GM23248 (cell line): ENCODE results near the gene EEF2. TPM values are rescaled to one million over a fixed set of nuclear protein-coding genes. Genes with fewer than 3 reads are reported as not detected.
"Not testable (repeated sequence)": the region's sequence is repeated elsewhere in the genome, so short reads cannot be mapped to it uniquely, and the experiment has no call there.

ENCODE experiments used
- DNase-seq: peaks from one replicate; pipeline ENCODE4 v3.0.0-alpha.2; 2015
- H2AFZ ChIP-seq: fragments of 200-600 bp; sonication (generic); 2 replicates; pipeline ENCODE4 v1.6.1; 2016; ENCODE audit warnings: antibody characterized with exemption
- H3F3A ChIP-seq: fragments of 200-600 bp; sonication (generic); 2 replicates; pipeline ENCODE4 v1.6.1; 2016; ENCODE audit warnings: mild to moderate bottlenecking, antibody characterized with exemption, mixed run types; ENCODE audit not compliant: insufficient read depth
- H3K27ac ChIP-seq: fragments of 200-600 bp; sonication (generic); 2 replicates; pipeline ENCODE4 v1.5.1; 2016; ENCODE audit warnings: mild to moderate bottlenecking
- H3K27me3 ChIP-seq: fragments of 200-600 bp; sonication (generic); replicated peaks from 2 replicates; pipeline ENCODE4 v1.6.1; 2016; ENCODE audit warnings: mild to moderate bottlenecking; ENCODE audit not compliant: insufficient read depth
- H3K36me3 ChIP-seq: fragments of 200-600 bp; sonication (generic); 2 replicates; pipeline ENCODE4 v1.6.1; 2016; ENCODE audit warnings: low read depth, mild to moderate bottlenecking
- H3K4me1 ChIP-seq: fragments of 200-600 bp; sonication (generic); 2 replicates; pipeline ENCODE4 v1.6.1; 2016; ENCODE audit warnings: mild to moderate bottlenecking; ENCODE audit not compliant: insufficient read depth
- H3K4me2 ChIP-seq: fragments of 200-600 bp; sonication (generic); one replicate; pipeline ENCODE4 v1.6.1; 2016; ENCODE audit warnings: mild to moderate bottlenecking; ENCODE audit not compliant: unreplicated experiment
- H3K4me3 ChIP-seq: fragments of 200-600 bp; sonication (generic); 2 replicates; pipeline ENCODE4 v1.5.1; 2016; ENCODE audit warnings: mild to moderate bottlenecking
- H3K79me2 ChIP-seq: fragments of 200-600 bp; sonication (generic); 2 replicates; pipeline ENCODE4 v1.6.1; 2016; ENCODE audit warnings: mild to moderate bottlenecking; ENCODE audit not compliant: insufficient read depth
- H3K9ac ChIP-seq: fragments of 200-600 bp; sonication (generic); 2 replicates; pipeline ENCODE4 v1.6.1; 2016; ENCODE audit warnings: mild to moderate bottlenecking
- H3K9me2 ChIP-seq: fragments of 200-600 bp; sonication (generic); 2 replicates; pipeline ENCODE4 v1.6.1; 2016; ENCODE audit warnings: mixed run types, mild to moderate bottlenecking, moderate library complexity; ENCODE audit not compliant: insufficient read depth
- H3K9me3 ChIP-seq: fragments of 200-600 bp; sonication (generic); one replicate; pipeline ENCODE4 v1.6.1; 2017; ENCODE audit warnings: low read depth
- H4K20me1 ChIP-seq: fragments of 200-600 bp; sonication (generic); 2 replicates; pipeline ENCODE4 v1.6.0; 2016; ENCODE audit not compliant: insufficient read depth
- EZH2 ChIP-seq: fragments of 200-600 bp; sonication (generic); IDR thresholded peaks from 2 replicates; pipeline ENCODE4 v1.6.1; 2018; ENCODE audit warnings: antibody characterized with exemption, mild to moderate bottlenecking; ENCODE audit not compliant: insufficient read depth, poor library complexity, severe bottlenecking
- EZH2phosphoT487 ChIP-seq: fragments of 200-600 bp; sonication (generic); IDR thresholded peaks from 2 replicates; pipeline ENCODE4 v1.6.1; 2018; ENCODE audit warnings: antibody characterized with exemption, moderate library complexity, mild to moderate bottlenecking, low read depth; ENCODE audit not compliant: insufficient read depth
- WGBS, 2 experiments: methylation state at CpG; one replicate each; pipeline ENCODE4 v1.1.6; 2015 to 2017; ENCODE audit warnings: low lambda C conversion rate in 2 of 2, low coverage in 1 of 2; ENCODE audit errors: missing lambda C conversion rate in 2 of 2; 5-methylcytosine and 5-hydroxymethylcytosine counted together
- in situ Hi-C: fragments of 300-500 bp; cut with MboI; formaldehyde crosslinking; loops from 2 replicates; pipeline ENCODE4 v1.15.0; 2020
- polyA plus RNA-seq: library from polyadenylated mRNA; unstranded; fragments of >200 nt; fragmentation: Nextera tagmentation; extraction: Ambion mirVana; gene quantifications from 2 replicates; pipeline ENCODE4 v1.2.1, GENCODE V29; 2016
- total RNA-seq: library from RNA; depleted of rRNA; stranded (reverse); fragments of >200 nt; shearing (Covaris generic); gene quantifications from 2 replicates; pipeline ENCODE4 v1.2.3, GENCODE V29; 2014

Gene EEF2
- total and polyA plus RNA-seq, 2 experiments from 2014 or later = 326 to 2,755 TPM

- Histone ChIP-seq H2AFZ (no peak overlapping the region), H3K36me3 (peaks cover 31% of the 10 kb centered on the region; the same call in 1 of the 2 replicates), H3K27ac (no peak overlapping the region), H3K79me2 (peaks cover 93% of the 10 kb centered on the region), H3K27me3 (no peaks in the 10 kb centered on the region), H3K4me3 (no peak overlapping the region), H3K9ac (no peak overlapping the region), H4K20me1 (peaks cover 3% of the 10 kb centered on the region; the same call in 1 of the 2 replicates), H3K9me3 (no peaks in the 10 kb centered on the region), H3K4me2 (no peak overlapping the region), H3K4me1 (peaks cover 8% of the 10 kb centered on the region), H3K9me2 (no peaks in the 10 kb centered on the region), H3F3A (no peaks in the 10 kb centered on the region)
- in situ Hi-C loops = no loop called here
- WGBS, 2 experiments = 96 to 98% methylated on average over 7 to 15 of the region's 15 CpGs
- no peak for DNase-seq
- TF ChIP-seq EZH2 (no peak), EZH2phosphoT487 (no peak)
Observed at GRCh38 chr19:3959766-3960131, 25.5 kb downstream of the EEF2 start.

- H3K9me3 ChIP-seq = no peaks in the 10 kb centered on the region
- WGBS, 2 experiments = 97 to 98% methylated on average over 34 to 86 of the region's 86 CpGs
- DNase-seq = no peak
- peaks cover 90% of the 10 kb centered on the region for H3K79me2 ChIP-seq
- TF ChIP-seq EZH2phosphoT487 (no peak), EZH2 (no peak)
- no peak overlapping the region for H2AFZ ChIP-seq
- H3F3A ChIP-seq = no peaks in the 10 kb centered on the region
- peaks cover 8% of the 10 kb centered on the region for H3K4me1 ChIP-seq
- H3K9me2 ChIP-seq = no peaks in the 10 kb centered on the region
- H3K4me3 ChIP-seq = no peak overlapping the region
- no peak overlapping the region for H3K9ac ChIP-seq
- H3K27me3 ChIP-seq = no peaks in the 10 kb centered on the region
- peaks cover 3% of the 10 kb centered on the region; the same call in 1 of the 2 replicates for H4K20me1 ChIP-seq
- peaks cover 33% of the 10 kb centered on the region; the same call in 1 of the 2 replicates for H3K36me3 ChIP-seq
- no peak overlapping the region for H3K4me2 ChIP-seq
- no peak overlapping the region for H3K27ac ChIP-seq
- in situ Hi-C loops = no loop called here
Observed at GRCh38 chr19:3958836-3959765, 26.2 kb downstream of the EEF2 start.

GRCh38 chr19:3955688-3956087 is 29.6 kb downstream of the EEF2 start:
- 85 to 88% methylated on average over 10 of the region's 10 CpGs for WGBS, 2 experiments
- Histone ChIP-seq H3K9me2 (no peaks in the 10 kb centered on the region), H2AFZ (no peak overlapping the region), H3K36me3 (peaks cover 18% of the 10 kb centered on the region; the same call in 1 of the 2 replicates), H3K4me2 (no peak overlapping the region), H3K9ac (no peak overlapping the region), H3F3A (peaks cover 13% of the 10 kb centered on the region; the same call in 1 of the 2 replicates), H3K4me1 (peaks cover 8% of the 10 kb centered on the region), H3K27me3 (no peaks in the 10 kb centered on the region), H3K4me3 (no peak overlapping the region), H3K27ac (no peak overlapping the region), H3K79me2 (peaks cover 57% of the 10 kb centered on the region), H4K20me1 (peaks cover 3% of the 10 kb centered on the region; the same call in 1 of the 2 replicates), H3K9me3 (no peaks in the 10 kb centered on the region)
- no peak for DNase-seq
- in situ Hi-C loops = no loop called here
- TF ChIP-seq EZH2phosphoT487 (no peak), EZH2 (no peak)

- H3K9ac ChIP-seq, DNase-seq, H3K4me1 ChIP-seq, H3K4me2 ChIP-seq, H3K27me3 ChIP-seq, H3K27ac ChIP-seq, H3K9me2 ChIP-seq, H4K20me1 ChIP-seq, in situ Hi-C loops, H3K4me3 ChIP-seq, H3K9me3 ChIP-seq, H2AFZ ChIP-seq: not testable (repeated sequence)
- WGBS, 2 experiments = 80% methylated on average over 13 of the region's 13 CpGs
- H3K79me2 ChIP-seq = peaks cover 53% of the 10 kb centered on the region
- H3K36me3 ChIP-seq = peaks cover 17% of the 10 kb centered on the region; the same call in 1 of the 2 replicates
- peaks cover 13% of the 10 kb centered on the region; the same call in 1 of the 2 replicates for H3F3A ChIP-seq
Observed at GRCh38 chr19:3955276-3955675, 30.0 kb downstream of the EEF2 start.
